Mucosa of stomach (tissue), 1 donor: ENCODE results near the gene EXOC4.
"Not testable (repeated sequence)": the region's sequence is repeated elsewhere in the genome, so short reads cannot be mapped to it uniquely, and the experiment has no call there.

Experiments used
- H3K27me3 ChIP-seq: one replicate; pipeline ENCODE4 v1.7.0; 2013; ENCODE audit warnings: mild to moderate bottlenecking, low read length; ENCODE audit not compliant: control insufficient read depth, insufficient read depth
- H3K36me3 ChIP-seq: one replicate; pipeline ENCODE4 v1.7.0; 2013; ENCODE audit warnings: low read length; ENCODE audit not compliant: control insufficient read depth, insufficient read depth
- H3K4me1 ChIP-seq: one replicate; pipeline ENCODE4 v1.7.0; 2013; ENCODE audit warnings: mild to moderate bottlenecking, low read length; ENCODE audit not compliant: control insufficient read depth, insufficient read depth
- H3K4me3 ChIP-seq: one replicate; pipeline ENCODE4 v1.7.0; 2013; ENCODE audit warnings: low read length
- H3K9ac ChIP-seq: one replicate; pipeline ENCODE4 v1.7.0; 2013; ENCODE audit warnings: mild to moderate bottlenecking, low read length, moderate library complexity
- H3K9me3 ChIP-seq: one replicate; pipeline ENCODE4 v1.7.0; 2013; ENCODE audit warnings: mild to moderate bottlenecking, low read length, moderate library complexity; ENCODE audit not compliant: control insufficient read depth
- donor health status: Pancreatic carcinoma.

Gene EXOC4

DNA sequence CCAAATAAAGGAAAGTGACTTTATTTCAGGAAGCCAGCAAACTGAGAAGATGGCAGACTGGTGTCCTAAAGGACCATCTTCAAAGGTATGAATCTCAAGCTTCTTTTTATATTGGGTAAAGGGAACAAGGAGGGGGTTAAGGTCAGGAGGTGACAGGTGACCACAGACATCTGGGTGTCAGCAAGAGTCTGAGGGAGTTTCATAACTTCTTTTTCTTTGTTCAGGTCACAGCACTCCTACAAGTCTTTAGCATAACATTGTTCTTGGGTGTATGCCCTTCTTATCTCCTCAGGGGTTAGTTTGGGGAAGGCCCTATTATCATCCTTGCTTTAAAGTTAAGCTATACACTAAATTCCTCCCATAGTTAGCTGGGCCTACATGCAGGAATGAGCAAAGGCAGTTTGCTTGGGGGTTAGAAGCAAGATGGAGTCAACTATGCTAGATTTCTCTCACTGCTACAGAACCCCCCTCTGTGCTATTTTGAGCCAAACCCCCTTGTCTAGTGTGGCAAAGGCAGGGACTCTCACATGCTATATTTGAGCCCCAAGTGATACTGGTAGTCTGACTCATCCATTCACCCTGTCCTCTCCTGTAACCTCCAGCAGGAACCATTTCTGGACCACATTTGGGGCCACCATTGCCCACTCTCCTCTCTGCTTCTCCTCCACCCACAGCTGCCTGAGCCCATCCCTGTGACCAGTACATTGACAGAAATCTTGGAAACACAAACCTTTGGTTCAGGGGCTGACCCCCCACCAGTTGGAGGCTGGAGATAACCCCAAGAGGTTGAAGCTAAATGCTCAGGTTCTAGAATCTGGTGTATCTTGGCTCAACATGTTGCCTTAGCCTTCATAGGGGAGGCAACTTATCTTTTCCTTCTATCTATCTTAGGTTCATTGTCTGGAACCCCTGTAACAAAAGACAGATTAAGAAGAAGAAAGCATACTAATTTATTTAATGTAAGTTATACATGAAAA, 818.8 kb downstream of the EXOC4 start:
- no peaks in the 10 kb centered on the region for H3K4me1 ChIP-seq
- no peaks in the 10 kb centered on the region for H3K9me3 ChIP-seq
- no peaks in the 10 kb centered on the region for H3K27me3 ChIP-seq
- no peak overlapping the region for H3K4me3 ChIP-seq
- H3K9ac ChIP-seq: no peak overlapping the region
- no peaks in the 10 kb centered on the region for H3K36me3 ChIP-seq

DNA sequence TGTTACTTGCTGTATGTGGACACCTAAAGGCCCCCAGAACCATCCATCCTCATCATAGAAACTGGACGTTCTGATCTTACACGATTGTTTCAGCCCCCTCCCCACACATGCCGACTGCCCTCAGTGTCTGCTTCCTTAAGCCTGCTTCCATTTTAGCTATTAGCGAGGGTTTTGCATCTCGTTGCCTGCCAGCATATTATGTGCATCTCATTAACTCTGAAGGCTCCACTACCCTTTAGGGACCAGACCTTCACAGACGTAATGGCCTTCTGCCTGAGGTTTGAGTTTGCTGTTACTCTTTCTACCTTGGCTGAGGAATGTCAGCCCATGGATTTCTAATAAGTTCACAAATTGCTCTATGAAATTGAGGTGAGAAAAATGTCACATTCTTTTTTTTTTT, 820.4 kb downstream of the EXOC4 start:
- Histone ChIP-seq H3K27me3 (no peaks in the 10 kb centered on the region), H3K36me3 (no peaks in the 10 kb centered on the region), H3K9me3 (no peaks in the 10 kb centered on the region), H3K4me1 (no peaks in the 10 kb centered on the region), H3K9ac (no peak overlapping the region), H3K4me3 (no peak overlapping the region)

DNA sequence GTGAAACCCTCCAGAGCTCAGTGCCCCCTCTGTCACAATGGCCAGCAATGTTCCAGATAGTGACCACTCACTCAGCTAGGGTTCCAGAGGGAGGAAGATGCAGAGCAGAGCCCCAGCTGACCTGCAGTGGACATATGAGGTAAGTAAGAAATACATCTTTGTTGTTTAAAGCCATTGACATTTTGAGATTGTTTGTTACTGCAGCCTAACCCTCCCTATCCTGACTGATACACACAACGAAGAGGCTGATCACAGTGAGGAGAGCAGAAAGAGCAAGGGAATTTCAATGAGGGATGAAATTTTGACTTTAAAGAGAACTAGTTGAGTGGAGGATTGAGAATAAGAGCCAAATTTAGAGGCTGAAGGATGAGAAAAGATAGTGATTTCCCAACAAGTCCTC, 822.9 kb downstream of the EXOC4 start:
- Histone ChIP-seq H3K27me3 (no peaks in the 10 kb centered on the region), H3K36me3 (no peaks in the 10 kb centered on the region), H3K4me3 (no peak overlapping the region), H3K4me1 (peaks cover 4% of the 10 kb centered on the region), H3K9me3 (no peaks in the 10 kb centered on the region), H3K9ac (no peak overlapping the region)

DNA sequence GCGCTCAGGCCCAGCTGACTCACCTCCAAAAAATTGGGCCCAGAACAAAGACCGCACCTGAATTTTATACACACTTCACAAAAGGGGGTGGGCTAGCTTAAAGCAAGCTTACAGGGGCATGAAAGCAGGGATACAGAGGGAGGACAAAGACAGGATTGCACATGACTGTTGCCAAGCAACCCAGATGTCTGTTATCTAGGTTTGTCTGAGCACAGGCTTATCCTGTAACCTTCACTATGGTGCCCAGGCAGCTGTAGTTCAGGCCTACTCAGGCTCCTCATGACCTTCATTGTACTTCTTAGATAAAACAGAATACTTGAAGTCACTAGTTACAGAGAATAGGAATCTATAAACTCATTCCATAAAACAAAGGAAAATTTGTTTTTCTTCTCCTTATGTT, 824.7 kb downstream of the EXOC4 start:
- not testable (repeated sequence) for H3K36me3 ChIP-seq, H3K9ac ChIP-seq, H3K4me1 ChIP-seq, H3K9me3 ChIP-seq, H3K4me3 ChIP-seq, H3K27me3 ChIP-seq

GRCh38 chr7:134078991-134079390, 826.1 kb downstream of the EXOC4 start:
- H3K9me3 ChIP-seq: no peaks in the 10 kb centered on the region
- no peak overlapping the region for H3K9ac ChIP-seq
- H3K4me1 ChIP-seq: peaks cover 4% of the 10 kb centered on the region
- H3K36me3 ChIP-seq: no peaks in the 10 kb centered on the region
- H3K27me3 ChIP-seq: no peaks in the 10 kb centered on the region
- no peak overlapping the region for H3K4me3 ChIP-seq

- H3K4me1 ChIP-seq: peaks cover 4% of the 10 kb centered on the region
- no peak overlapping the region for H3K9ac ChIP-seq
- no peaks in the 10 kb centered on the region for H3K36me3 ChIP-seq
- H3K4me3 ChIP-seq: no peak overlapping the region
- H3K9me3 ChIP-seq: no peaks in the 10 kb centered on the region
- H3K27me3 ChIP-seq: no peaks in the 10 kb centered on the region
These were observed 828.8 kb downstream of the EXOC4 start for GRCh38 chr7:134081695-134082094.

DNA sequence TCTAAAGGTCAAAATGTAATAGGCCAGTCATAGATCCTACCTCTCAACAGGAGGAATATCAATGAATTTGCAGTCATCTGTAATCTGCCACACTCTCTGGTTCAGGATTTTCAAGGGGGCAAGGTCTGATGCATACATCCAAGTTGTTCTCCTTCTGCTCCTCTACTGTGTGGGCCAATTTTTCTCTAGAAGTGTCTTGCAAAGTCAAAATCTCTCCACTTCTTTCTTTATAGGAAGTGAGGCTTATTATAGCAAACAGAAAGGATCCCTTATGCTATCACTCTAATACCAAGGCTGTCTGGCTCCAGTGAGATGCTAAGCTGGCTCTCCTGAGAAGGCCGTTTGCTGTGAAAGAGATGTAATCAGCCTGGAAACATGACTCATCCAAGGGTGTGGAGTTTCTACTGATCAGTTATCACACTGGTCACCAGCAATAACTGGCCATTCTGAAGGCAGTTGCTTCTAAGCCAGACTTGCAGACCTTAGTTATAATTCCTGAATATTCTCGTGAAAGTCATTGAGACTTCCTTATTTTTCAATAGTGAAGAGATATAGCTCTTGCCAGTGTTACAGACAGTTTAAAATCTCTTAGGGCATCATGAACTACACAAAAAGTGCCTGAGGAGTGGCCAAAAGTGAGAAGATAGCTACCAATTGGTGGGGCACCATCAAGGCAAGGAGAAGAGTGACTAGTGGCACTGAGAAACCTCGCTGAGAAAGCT, 831.0 kb downstream of the EXOC4 start:
- H3K9ac ChIP-seq: no peak overlapping the region
- peaks cover 2% of the 10 kb centered on the region for H3K4me1 ChIP-seq
- no peaks in the 10 kb centered on the region for H3K36me3 ChIP-seq
- no peak overlapping the region for H3K4me3 ChIP-seq
- no peaks in the 10 kb centered on the region for H3K27me3 ChIP-seq
- no peaks in the 10 kb centered on the region for H3K9me3 ChIP-seq

GRCh38 chr7:134084488-134085144, 831.7 kb downstream of the EXOC4 start:
- Histone ChIP-seq H3K9me3 (no peaks in the 10 kb centered on the region), H3K4me1 (no peaks in the 10 kb centered on the region), H3K36me3 (no peaks in the 10 kb centered on the region), H3K9ac (no peak overlapping the region), H3K4me3 (no peak overlapping the region), H3K27me3 (no peaks in the 10 kb centered on the region)

DNA sequence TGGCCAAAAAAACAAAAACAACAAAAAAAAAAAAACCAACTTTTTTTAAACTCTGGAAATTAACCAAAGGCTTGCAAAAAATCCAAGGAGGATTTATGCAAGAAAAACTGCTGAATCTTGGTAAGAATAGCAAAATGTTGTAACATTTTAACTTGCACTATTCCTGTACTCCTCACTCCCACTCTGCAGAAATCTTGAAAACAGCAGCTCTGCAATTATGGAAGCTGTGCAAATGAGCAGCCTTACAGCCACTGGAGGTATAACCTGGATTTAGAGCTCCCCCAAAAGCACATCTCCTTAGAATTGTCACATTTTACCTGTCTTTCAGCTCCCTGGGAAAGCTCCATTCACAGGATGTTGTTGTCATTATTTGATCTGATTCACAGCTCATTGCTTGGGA, 832.4 kb downstream of the EXOC4 start:
- H3K36me3 ChIP-seq: no peaks in the 10 kb centered on the region
- no peaks in the 10 kb centered on the region for H3K4me1 ChIP-seq
- H3K9ac ChIP-seq: no peak overlapping the region
- H3K9me3 ChIP-seq: no peaks in the 10 kb centered on the region
- H3K27me3 ChIP-seq: no peaks in the 10 kb centered on the region
- H3K4me3 ChIP-seq: no peak overlapping the region

- H3K36me3 ChIP-seq: no peaks in the 10 kb centered on the region
- no peaks in the 10 kb centered on the region for H3K9me3 ChIP-seq
- H3K4me3 ChIP-seq: no peak overlapping the region
- no peaks in the 10 kb centered on the region for H3K27me3 ChIP-seq
- H3K9ac ChIP-seq: no peak overlapping the region
- H3K4me1 ChIP-seq: no peaks in the 10 kb centered on the region
These were observed 834.3 kb downstream of the EXOC4 start for GRCh38 chr7:134086998-134087735.

- no peaks in the 10 kb centered on the region for H3K27me3 ChIP-seq
- H3K4me3 ChIP-seq: no peak overlapping the region
- no peaks in the 10 kb centered on the region for H3K9me3 ChIP-seq
- H3K4me1 ChIP-seq: no peaks in the 10 kb centered on the region
- H3K9ac ChIP-seq: no peak overlapping the region
- no peaks in the 10 kb centered on the region for H3K36me3 ChIP-seq
These were observed 835.3 kb downstream of the EXOC4 start for GRCh38 chr7:134088199-134088598.
